ENCODE data around the gene PPP1R12C. TPM values are rescaled to one million over a fixed set of nuclear protein-coding genes. Genes with fewer than 3 reads are reported as not detected.

Gene PPP1R12C
- total RNA-seq, 4 donors from 2014 or later = 101 to 350 (median 154) TPM

- DNase-seq = no peak
- Histone ChIP-seq H3K36me3 (no peaks in the 10 kb centered on the region), H3K27me3 (peaks cover 79% of the 10 kb centered on the region), H3K27ac (no peak overlapping the region), H3K4me1 (no peaks in the 10 kb centered on the region), H3K9me3 (no peaks in the 10 kb centered on the region), H3K4me3 (no peak overlapping the region)
- in situ Hi-C loops (cut with MboI; ENCODE audit: low pct_ligation_motif_present in 1 of 4, low pct_unique_long_range_greater_than_20kb in 1 of 4, low sequenced_read_pairs in 3 of 4) = loop anchor here in 2 of 4 donors (10.0 kb wide), 2 partner anchors 282 to 362 kb away; no protein-coding TSS in a partner anchor
- TF ChIP-seq POLR2A (IDR thresholded peaks at IDR 0.05) (no peak), CTCF (IDR thresholded peaks at IDR 0.05) (peak in 1 of 5 experiments; percentile 3), EP300 (IDR thresholded peaks at IDR 0.05; ENCODE audit: low read depth) (no peak), POLR2AphosphoS5 (IDR thresholded peaks at IDR 0.05) (no peak)
- WGBS, 2 donors (ENCODE audit: low coverage in 1 of 2) = 17 to 40% methylated on average over 1 to 12 of the region's 14 CpGs
- intact Hi-C loops (cut with DNase I; ENCODE audit: low total_unique reads) = no loop called here
These were observed 15.2 kb upstream of the PPP1R12C start for GRCh38 chr19:55132453-55133129.

- in situ Hi-C loops (cut with MboI; ENCODE audit: low pct_ligation_motif_present in 1 of 4, low pct_unique_long_range_greater_than_20kb in 1 of 4, low sequenced_read_pairs in 3 of 4) = loop anchor here in 2 of 4 donors (10.0 kb wide), 2 partner anchors 283 to 363 kb away; no protein-coding TSS in a partner anchor
- H3K9me3 ChIP-seq = no peaks in the 10 kb centered on the region
- no peak overlapping the region for H3K4me3 ChIP-seq
- TF ChIP-seq POLR2AphosphoS5 (IDR thresholded peaks at IDR 0.05) = no peak
- TF ChIP-seq POLR2A (IDR thresholded peaks at IDR 0.05) = no peak
- TF ChIP-seq CTCF (IDR thresholded peaks at IDR 0.05) = no peak
- TF ChIP-seq EP300 (IDR thresholded peaks at IDR 0.05; ENCODE audit: low read depth) = no peak
- intact Hi-C loops (cut with DNase I; ENCODE audit: low total_unique reads) = no loop called here
- peaks cover 70% of the 10 kb centered on the region for H3K27me3 ChIP-seq
- no peak overlapping the region for H3K27ac ChIP-seq
- DNase-seq = no peak
- 83 to 88% methylated on average over 8 to 16 of the region's 16 CpGs for WGBS, 2 donors (ENCODE audit: low coverage in 1 of 2)
- no peaks in the 10 kb centered on the region for H3K4me1 ChIP-seq
- no peaks in the 10 kb centered on the region for H3K36me3 ChIP-seq
These were observed 14.0 kb upstream of the PPP1R12C start for GRCh38 chr19:55131421-55131820.

- peaks cover 15% of the 10 kb centered on the region for H3K27me3 ChIP-seq
- 87 to 89% methylated on average over 10 to 14 of the region's 14 CpGs for WGBS, 2 donors (ENCODE audit: low coverage in 1 of 2)
- no peak for TF ChIP-seq EP300 (IDR thresholded peaks at IDR 0.05; ENCODE audit: low read depth)
- no peak for TF ChIP-seq POLR2AphosphoS5 (IDR thresholded peaks at IDR 0.05)
- no peak for TF ChIP-seq POLR2A (IDR thresholded peaks at IDR 0.05)
- H3K9me3 ChIP-seq = no peaks in the 10 kb centered on the region
- in situ Hi-C loops (cut with MboI; ENCODE audit: low pct_ligation_motif_present in 1 of 4, low pct_unique_long_range_greater_than_20kb in 1 of 4, low sequenced_read_pairs in 3 of 4) = no loop called here
- H3K4me1 ChIP-seq = peaks cover 17 to 33% (median 30%) of the 10 kb centered on the region in 4 donors
- no peaks in the 10 kb centered on the region for H3K36me3 ChIP-seq
- H3K4me3 ChIP-seq = no peak overlapping the region
- intact Hi-C loops (cut with DNase I; ENCODE audit: low total_unique reads) = loop anchor here (10.0 kb wide), 1 partner anchor 486 kb away; the partner anchor contains the start of genes ZNF524 and ZNF865
- H3K27ac ChIP-seq = no peak overlapping the region
- no peak for DNase-seq
These were observed 1.6 kb upstream of the PPP1R12C start for GRCh38 chr19:55119053-55119452.

GRCh38 chr19:55118401-55118991 lies 1.1 kb upstream of the PPP1R12C start:
- intact Hi-C loops (cut with DNase I; ENCODE audit: low total_unique reads) = loop anchor here (10.0 kb wide), 1 partner anchor 486 kb away; the partner anchor contains the start of genes ZNF524 and ZNF865
- 53% methylated on average over 22 of the region's 22 CpGs; no CpG with 5 or more reads in 1 of the 2 donors for WGBS, 2 donors (ENCODE audit: low coverage in 1 of 2)
- in situ Hi-C loops (cut with MboI; ENCODE audit: low pct_ligation_motif_present in 1 of 4, low pct_unique_long_range_greater_than_20kb in 1 of 4, low sequenced_read_pairs in 3 of 4) = no loop called here
- TF ChIP-seq CTCF (IDR thresholded peaks at IDR 0.05) (no peak), POLR2A (IDR thresholded peaks at IDR 0.05) (no peak), POLR2AphosphoS5 (IDR thresholded peaks at IDR 0.05) (no peak), EP300 (IDR thresholded peaks at IDR 0.05; ENCODE audit: low read depth) (no peak)
- Histone ChIP-seq H3K9me3 (no peaks in the 10 kb centered on the region), H3K27me3 (peaks cover 10% of the 10 kb centered on the region), H3K4me3 (peak overlapping the region in 3 of 4 donors; percentile 69 to 95 (median 90)), H3K36me3 (no peaks in the 10 kb centered on the region), H3K4me1 (peaks cover 18 to 38% (median 33%) of the 10 kb centered on the region in 4 donors), H3K27ac (peak overlapping the region; percentile 92 to 96 (median 95))
- peak; percentile 35 for DNase-seq

Measured in transverse colon (tissue), 4 donors.